ENCODE data around the gene UXT.
"Not testable (repeated sequence)": the region's sequence is repeated elsewhere in the genome, so short reads cannot be mapped to it uniquely, and the experiment has no call there.

Gene UXT

DNA sequence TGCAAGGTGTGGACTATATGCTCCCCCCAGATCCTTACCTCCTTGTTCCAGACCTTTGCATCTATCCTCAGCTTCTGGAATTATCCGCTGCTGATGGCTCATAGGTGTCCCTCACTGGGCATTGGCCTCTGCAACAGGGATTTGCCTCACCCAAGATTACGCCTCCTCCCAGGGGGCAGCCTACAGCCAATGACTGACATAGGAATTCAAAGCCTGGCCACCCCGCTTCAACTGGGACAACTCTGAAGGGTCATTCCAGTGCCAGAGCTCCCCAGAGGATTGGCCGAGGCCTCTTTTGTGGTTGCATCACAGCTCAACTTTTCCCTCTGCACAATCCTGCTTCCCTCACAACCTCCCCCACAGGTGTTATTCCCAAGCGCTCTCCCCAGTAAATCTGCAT, 44.4 kb downstream of the UXT start:
- no peak for DNase-seq

DNA sequence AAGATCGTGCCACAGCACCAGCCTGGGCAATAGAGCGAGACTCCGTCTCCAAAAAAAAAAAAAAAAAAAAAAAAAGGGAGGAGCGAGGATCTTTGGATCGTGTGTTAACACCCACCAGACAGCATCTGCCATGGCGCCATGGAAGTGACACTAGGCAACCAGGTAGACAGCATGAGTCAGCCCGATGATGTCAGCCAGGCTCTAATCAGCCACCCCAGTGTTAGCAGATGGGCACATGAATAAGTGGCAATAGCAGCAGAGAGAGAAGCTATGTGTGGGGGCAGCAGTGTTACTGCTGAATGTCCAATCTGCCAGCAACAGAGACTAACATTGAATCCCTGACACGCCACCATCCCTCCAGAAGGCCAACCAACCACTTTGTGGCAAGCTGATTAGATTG, 45.9 kb downstream of the UXT start:
- DNase-seq = peak in 1 of 14 donors; percentile 55

DNA sequence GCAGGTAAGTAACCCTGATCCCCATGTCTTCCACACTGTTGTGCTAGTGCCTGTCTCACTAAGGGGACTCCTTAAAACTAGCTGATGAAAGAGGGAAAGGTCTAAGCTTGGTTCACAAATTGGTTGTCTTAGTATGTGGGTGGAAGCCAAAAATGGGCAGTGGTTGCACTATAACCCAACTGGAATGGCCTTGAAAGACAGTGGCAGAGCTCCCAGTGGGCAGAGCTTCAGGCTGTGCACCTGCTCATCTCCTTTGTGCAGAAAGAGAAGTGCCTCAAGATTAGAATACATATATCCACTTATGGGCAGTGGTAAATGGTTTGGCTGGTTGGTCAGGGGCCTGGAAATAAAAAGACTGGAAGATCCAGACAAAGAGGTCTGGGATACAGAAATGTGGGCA, 46.6 kb downstream of the UXT start:
- DNase-seq = no peak

DNA sequence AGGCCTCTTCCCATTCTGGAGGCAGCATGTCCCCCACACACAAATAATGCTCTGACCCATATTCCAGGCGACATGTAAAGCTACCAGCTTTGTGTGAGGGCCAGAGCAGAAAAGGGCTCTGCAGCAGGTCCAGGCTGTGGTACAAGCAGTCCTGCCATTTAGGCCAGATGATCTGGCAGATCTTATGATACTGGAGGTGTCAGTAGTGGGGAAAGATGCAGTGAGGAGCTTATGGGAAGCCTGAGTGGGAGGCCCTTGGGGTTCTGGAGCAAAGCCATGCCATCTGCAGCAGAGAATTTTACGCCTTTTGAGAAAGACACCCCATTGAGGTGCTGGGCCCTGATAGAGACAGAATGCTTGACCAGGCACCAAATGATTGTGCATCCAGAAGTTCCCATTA, 47.1 kb downstream of the UXT start:
- peak in 1 of 14 donors; percentile 69 for DNase-seq

DNA sequence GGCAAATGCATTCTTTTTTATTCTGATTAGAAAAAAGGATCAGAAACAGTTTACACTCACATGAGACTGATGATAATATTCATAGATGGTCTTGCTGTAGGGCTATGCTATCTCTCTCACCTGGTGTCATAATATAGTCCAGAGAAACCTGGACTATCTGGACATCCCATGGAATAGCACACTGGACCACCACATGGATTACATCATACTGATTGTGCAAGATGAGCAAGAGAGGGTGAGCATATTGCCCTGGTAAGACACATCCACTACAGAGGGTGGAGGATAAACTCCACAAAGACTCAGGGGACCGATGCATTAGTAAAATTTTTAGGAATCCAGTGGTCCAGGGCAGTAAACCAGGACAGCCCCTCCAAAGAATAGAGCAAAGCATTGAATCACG, 47.5 kb downstream of the UXT start:
- DNase-seq = no peak

DNA sequence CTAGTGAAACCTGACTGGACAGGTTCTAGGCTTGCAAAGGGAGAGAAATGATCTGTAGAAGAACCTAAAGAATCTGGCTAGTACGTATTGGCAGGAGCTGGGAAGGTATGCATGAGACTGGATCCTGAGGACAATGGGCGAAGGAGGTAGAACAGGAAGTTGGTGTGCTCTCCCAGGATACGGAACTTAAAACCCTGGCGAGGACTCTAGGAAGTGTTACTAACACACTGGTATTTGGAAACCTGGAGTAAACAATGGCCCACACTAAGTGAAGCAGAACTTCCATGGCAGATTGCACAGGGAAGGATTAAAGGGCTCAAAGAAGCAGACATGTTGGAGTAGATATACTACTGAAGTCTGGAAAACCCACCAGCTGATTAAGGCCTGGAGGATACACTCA, 48.5 kb downstream of the UXT start:
- DNase-seq = no peak

DNA sequence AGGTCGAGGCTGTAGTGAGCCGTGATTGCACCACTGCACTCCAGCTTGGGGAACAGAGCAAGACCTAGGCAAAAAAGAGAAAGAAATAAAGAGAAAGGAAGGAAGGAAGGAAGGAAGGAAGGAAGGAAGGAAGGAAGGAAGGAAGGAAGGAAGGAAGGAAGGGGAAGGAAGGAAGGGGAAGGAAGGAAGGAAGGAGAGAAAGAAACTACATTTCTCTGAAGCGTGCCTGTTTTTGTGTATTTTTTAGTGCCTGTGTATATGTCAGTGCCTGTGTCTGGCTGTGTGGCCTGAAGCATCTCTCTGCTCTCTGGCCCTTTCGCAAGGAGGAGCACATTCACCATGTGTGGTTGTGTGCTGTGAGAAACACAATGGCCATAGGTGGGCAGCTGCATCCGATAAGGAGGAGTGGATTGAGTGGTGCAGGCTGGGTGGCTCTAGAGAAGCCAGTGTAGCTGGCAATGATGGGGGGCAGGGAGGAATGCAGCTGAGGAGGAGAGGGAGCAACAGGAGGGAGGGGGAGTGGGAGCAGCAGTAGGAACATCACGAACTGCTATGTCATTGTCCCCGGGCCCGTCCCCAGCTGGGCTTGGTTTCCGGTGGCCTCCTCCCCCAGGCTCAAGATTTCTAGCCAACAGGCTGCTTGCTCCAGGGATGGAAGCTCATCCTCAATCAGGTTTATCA, 50.7 kb downstream of the UXT start:
- no peak for DNase-seq

DNA sequence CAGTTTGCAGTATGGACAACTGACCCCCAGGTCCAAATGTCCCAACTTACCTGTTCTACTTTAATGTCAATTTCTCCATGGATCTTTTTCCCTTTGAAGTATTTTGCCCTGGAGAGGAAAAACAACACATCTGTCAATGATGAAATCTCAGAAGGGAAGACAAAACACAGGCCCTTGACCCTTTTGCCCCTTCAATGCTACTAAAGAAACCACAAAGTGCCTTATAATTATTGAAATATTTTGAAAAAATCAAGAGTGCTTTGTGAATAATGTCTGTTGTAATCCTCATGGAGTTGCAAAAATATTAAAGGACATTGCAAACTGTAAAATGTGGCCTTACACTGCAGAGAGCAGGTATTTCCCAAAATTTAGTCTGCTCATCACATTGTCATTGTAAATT, 51.9 kb downstream of the UXT start:
- no peak for DNase-seq

DNA sequence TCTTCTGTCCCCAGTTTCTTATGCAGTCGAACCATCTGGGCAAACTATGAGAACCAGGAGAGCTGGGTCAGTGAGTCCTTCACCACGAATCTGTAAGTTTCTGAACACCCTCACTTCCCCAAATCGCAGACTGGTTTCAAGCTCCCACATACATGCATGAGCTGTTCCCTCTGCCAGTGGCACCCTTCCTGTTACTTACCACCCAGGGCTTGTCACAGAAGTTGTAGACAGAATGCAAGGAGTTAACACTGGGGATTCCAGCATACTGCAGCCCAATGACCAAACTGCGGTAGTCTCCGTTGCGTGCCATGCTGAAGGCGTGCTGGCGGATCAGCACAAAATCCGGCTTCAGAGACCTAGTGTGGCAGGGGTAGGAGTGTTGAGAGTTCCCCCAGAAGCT, 54.0 kb downstream of the UXT start:
- no peak for DNase-seq

DNA sequence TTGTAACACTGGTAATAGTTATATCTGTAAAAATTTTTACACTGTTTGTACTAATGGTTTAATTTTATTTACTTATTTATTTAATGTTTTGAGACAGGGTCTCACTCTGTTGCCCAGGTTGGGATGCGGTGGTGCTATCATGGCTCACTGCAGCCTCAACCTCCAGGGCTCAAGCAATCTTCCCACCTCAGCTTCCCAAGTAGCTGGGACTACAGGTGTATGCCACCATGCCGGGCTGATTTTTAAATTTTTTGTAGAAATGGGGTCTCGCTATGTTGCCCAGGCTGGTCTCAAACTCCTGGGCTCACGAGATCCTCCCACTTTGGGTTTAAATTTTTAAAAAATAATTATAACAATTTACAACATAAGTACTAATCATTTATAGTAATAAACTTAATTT, 55.9 kb downstream of the UXT start:
- not testable (repeated sequence) for DNase-seq

Data from C1 segment of cervical spinal cord (tissue), 14 donors.